H1 (cell line): ENCODE measurements around the gene TMEM272. TPM values are rescaled to one million over a fixed set of nuclear protein-coding genes. Genes with fewer than 3 reads are reported as not detected.

Source experiments
- ASH2L ChIP-seq: fragments of 200-600, 300-600 bp; sonication (generic); IDR thresholded peaks from one replicate; pipeline ENCODE4 v1.7.1; 2017; ENCODE audit warnings: low read length
- BRCA1 ChIP-seq: IDR thresholded peaks from 2 replicates; pipeline ENCODE4 v1.6.1; 2012; ENCODE audit warnings: low read depth, low read length, improper control_type of control experiment
- CBX5 ChIP-seq: fragments of 300-800, 300-1000 bp; sonication (generic); IDR thresholded peaks from 2 replicates; pipeline ENCODE4 v1.7.1; 2016; ENCODE audit warnings: antibody characterized with exemption, low read length, low read depth
- EGR1 ChIP-seq: IDR thresholded peaks from 2 replicates; pipeline ENCODE4 v1.6.1; 2011; ENCODE audit warnings: low read depth, low read length, borderline replicate concordance
- EP300 ChIP-seq, 2 experiments: IDR thresholded peaks; 1 replicate in 1 of 2; 2 replicates in 1 of 2; pipeline ENCODE4 v1.6.1; 2011 to 2012; ENCODE audit warnings: low read depth in 2 of 2, low read length in 2 of 2, mild to moderate bottlenecking in 2 of 2, borderline replicate concordance in 1 of 2, inconsistent platforms in 1 of 2, moderate library complexity in 1 of 2
- HDAC6 ChIP-seq: IDR thresholded peaks from one replicate; pipeline ENCODE4 v1.7.1; 2012; ENCODE audit warnings: low read depth, mild to moderate bottlenecking, inconsistent platforms, low read length, moderate library complexity
- JUND ChIP-seq: IDR thresholded peaks from 2 replicates; pipeline ENCODE4 v1.6.1; 2011; ENCODE audit warnings: mild to moderate bottlenecking, improper control_type of control experiment, low read length
- KDM4A ChIP-seq: IDR thresholded peaks from one replicate; pipeline ENCODE4 v1.7.1; 2012; ENCODE audit warnings: low read depth, mild to moderate bottlenecking, moderate library complexity, low read length, inconsistent platforms; ENCODE audit not compliant: severe bottlenecking
- MAFK ChIP-seq: IDR thresholded peaks from 2 replicates; pipeline ENCODE4 v1.6.1; 2012; ENCODE audit warnings: low read depth, mild to moderate bottlenecking, improper control_type of control experiment, low read length
- NRF1 ChIP-seq: IDR thresholded peaks from 2 replicates; pipeline ENCODE4 v1.6.1; 2011; ENCODE audit warnings: mild to moderate bottlenecking, low read depth, low read length, improper control_type of control experiment
- POLR2A ChIP-seq, 2 experiments: IDR thresholded peaks; 1 replicate in 1 of 2; 2 replicates in 1 of 2; pipeline ENCODE4 v1.6.1; 2011; ENCODE audit warnings: low read depth in 2 of 2, low read length in 2 of 2, mild to moderate bottlenecking in 2 of 2; ENCODE audit errors: control extremely low read depth in 1 of 2
- RBBP5 ChIP-seq: IDR thresholded peaks from 2 replicates; pipeline ENCODE4 v1.7.1; 2012; ENCODE audit warnings: low read depth, mild to moderate bottlenecking, inconsistent platforms, low read length, moderate library complexity, borderline replicate concordance
- RFX5 ChIP-seq: IDR thresholded peaks from 2 replicates; pipeline ENCODE4 v1.6.1; 2011; ENCODE audit warnings: low read depth, low read length, improper control_type of control experiment, borderline replicate concordance
- SAP30 ChIP-seq: fragments of 300-600 bp; sonication (generic); IDR thresholded peaks from 2 replicates; pipeline ENCODE4 v1.7.1; 2012; ENCODE audit warnings: low read length, moderate library complexity, mild to moderate bottlenecking, inconsistent platforms; ENCODE audit not compliant: insufficient read depth, insufficient replicate concordance
- SP1 ChIP-seq: IDR thresholded peaks from 2 replicates; pipeline ENCODE4 v1.6.1; 2011; ENCODE audit warnings: low read depth, low read length
- SP4 ChIP-seq: IDR thresholded peaks from 2 replicates; pipeline ENCODE4 v1.6.1; 2012; ENCODE audit warnings: low read length, inconsistent platforms
- SRF ChIP-seq: IDR thresholded peaks from 2 replicates; pipeline ENCODE4 v1.6.1; 2011; ENCODE audit warnings: mild to moderate bottlenecking, low read depth, low read length, moderate library complexity
- TEAD4 ChIP-seq: IDR thresholded peaks from 2 replicates; pipeline ENCODE4 v1.6.1; 2012; ENCODE audit warnings: low read depth, low read length, inconsistent platforms, mixed read lengths
- ZNF274 ChIP-seq: IDR thresholded peaks from 2 replicates; pipeline ENCODE4 v1.7.0; 2012; ENCODE audit warnings: low read length, borderline replicate concordance; ENCODE audit errors: extremely low read depth
- polyA plus RNA-seq, 7 experiments: library from polyadenylated mRNA; depleted of rRNA in 3 of 7; stranded (reverse) in 5 of 7; unstranded in 2 of 7; fragments of >200 nt in 5 of 7; fragments of 200-250 nt in 2 of 7; gene quantifications; 1 replicate in 5 of 7; 2 replicates in 1 of 7; 4 replicates in 1 of 7; pipeline versions ENCODE4 v1.2.1 to v1.2.3, GENCODE V29; 2011 to 2013; ENCODE audit warnings: missing spikeins in 2 of 7, mixed read lengths in 2 of 7
- total RNA-seq: library from RNA; stranded (reverse); fragmentation: NEBNext Ultra II Directional; extraction: Animal tissue kit (Norgen Biotek cat#: 25700); gene quantifications from 2 replicates; pipeline ENCODE4 v1.2.1, GENCODE V29; 2021
- TF ChIP-seq, protein P1 (sequence below): IDR thresholded peaks from 2 replicates; pipeline ENCODE4 v1.6.1; 2012; ENCODE audit warnings: inconsistent platforms
- TF ChIP-seq, protein P2 (sequence below): IDR thresholded peaks from 2 replicates; pipeline ENCODE4 v1.6.1; 2011; ENCODE audit warnings: low read length, improper control_type of control experiment

Gene TMEM272
- total and polyA plus RNA-seq, 2 of the 8 experiments (the other 6 are each of a cell fraction or from before 2014, with no cell fraction given): 0.05 TPM; not detected in 1

DNA sequence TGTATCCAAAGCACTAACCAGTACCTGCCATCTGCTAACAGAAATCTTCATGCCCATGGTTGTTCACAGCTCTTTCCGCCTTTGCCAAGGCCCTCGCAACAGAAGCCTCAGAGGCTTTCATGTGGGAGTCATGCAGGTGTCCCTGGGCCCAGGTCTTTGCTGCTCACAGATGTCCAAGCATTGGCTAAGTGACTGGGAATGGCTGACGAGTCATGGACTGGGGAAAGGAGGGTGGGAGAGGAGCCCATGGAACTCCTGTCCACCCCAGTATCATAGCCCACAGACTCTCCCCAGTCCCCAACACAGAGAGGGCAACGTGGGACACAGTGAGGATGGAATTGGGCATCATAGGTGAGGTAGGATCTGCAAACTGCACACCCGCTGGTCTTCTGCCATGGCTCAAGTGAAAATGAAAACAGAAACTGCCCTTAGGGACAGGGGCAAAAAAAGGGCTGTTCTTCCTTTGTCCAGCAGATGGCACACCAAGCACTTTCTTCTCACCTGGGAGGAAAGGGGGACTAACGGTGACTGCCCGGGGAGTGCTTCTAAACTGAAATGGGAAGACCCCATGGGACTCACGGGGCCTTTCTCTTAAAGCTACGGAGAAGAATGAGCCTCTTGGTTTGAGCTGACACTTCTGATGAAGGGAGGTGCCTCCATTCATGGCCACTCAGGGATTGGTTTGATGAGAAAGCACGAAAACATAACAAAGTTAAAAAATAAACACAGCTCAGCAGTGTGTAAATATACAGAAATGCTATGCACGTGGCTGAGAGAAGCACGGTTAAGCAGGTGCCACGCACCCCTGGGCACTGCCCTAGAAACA is 29.9 kb downstream of the TMEM272 start (continued):
- no peak for TF ChIP-seq HDAC6
- TF ChIP-seq, protein P1, sequence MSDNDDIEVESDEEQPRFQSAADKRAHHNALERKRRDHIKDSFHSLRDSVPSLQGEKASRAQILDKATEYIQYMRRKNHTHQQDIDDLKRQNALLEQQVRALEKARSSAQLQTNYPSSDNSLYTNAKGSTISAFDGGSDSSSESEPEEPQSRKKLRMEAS: no peak
- no peak for TF ChIP-seq TEAD4
- no peak for TF ChIP-seq CBX5
- TF ChIP-seq JUND: no peak
- no peak for TF ChIP-seq SRF
- no peak for TF ChIP-seq BRCA1
- TF ChIP-seq NRF1: no peak
- peak; percentile 15; the same call in 1 of the 2 replicates for TF ChIP-seq SP1
- TF ChIP-seq, protein P2, sequence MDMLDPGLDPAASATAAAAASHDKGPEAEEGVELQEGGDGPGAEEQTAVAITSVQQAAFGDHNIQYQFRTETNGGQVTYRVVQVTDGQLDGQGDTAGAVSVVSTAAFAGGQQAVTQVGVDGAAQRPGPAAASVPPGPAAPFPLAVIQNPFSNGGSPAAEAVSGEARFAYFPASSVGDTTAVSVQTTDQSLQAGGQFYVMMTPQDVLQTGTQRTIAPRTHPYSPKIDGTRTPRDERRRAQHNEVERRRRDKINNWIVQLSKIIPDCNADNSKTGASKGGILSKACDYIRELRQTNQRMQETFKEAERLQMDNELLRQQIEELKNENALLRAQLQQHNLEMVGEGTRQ: no peak
- no peak for TF ChIP-seq POLR2A (IDR thresholded peaks at IDR 0.05; ENCODE audit: control extremely low read depth in 1 of 2, low read depth in 2 of 2, low read length in 2 of 2)
- no peak for TF ChIP-seq ZNF274
- no peak for TF ChIP-seq MAFK
- no peak for TF ChIP-seq SP4
- TF ChIP-seq ASH2L: no peak
- no peak for TF ChIP-seq KDM4A
- TF ChIP-seq RFX5: no peak
- TF ChIP-seq EP300 (IDR thresholded peaks at IDR 0.05; ENCODE audit: borderline replicate concordance in 1 of 2, low read depth in 2 of 2, low read length in 2 of 2): no peak
- no peak for TF ChIP-seq RBBP5
- no peak for TF ChIP-seq SAP30
- TF ChIP-seq EGR1: peak; percentile 46; the same call in 1 of the 2 replicates
